MM.1S (cell line): ENCODE results near the gene RANBP1.
"Not testable (repeated sequence)": the region's sequence is repeated elsewhere in the genome, so short reads cannot be mapped to it uniquely, and the experiment has no call there.

Source experiments
- DNase-seq: peaks from one replicate; pipeline ENCODE4 v3.0.0-alpha.2; 2015
- H2AFZ ChIP-seq: fragments of 300-600 bp; sonication (generic); 2 replicates; pipeline ENCODE4 v1.6.0; 2016; ENCODE audit warnings: antibody characterized with exemption, low read length
- H3F3A ChIP-seq: fragments of 300-600 bp; sonication (generic); 2 replicates; pipeline ENCODE4 v1.6.1; 2016; ENCODE audit warnings: mild to moderate bottlenecking, antibody characterized with exemption, low read length, moderate library complexity, mixed read lengths; ENCODE audit not compliant: insufficient read depth
- H3K27ac ChIP-seq: fragments of 300-600 bp; sonication (generic); 2 replicates; pipeline ENCODE4 v1.5.1; 2016; ENCODE audit warnings: mild to moderate bottlenecking, low read length
- H3K27me3 ChIP-seq: fragments of 300-600 bp; sonication (generic); replicated peaks from 2 replicates; pipeline ENCODE4 v1.6.0; 2016; ENCODE audit warnings: low read length; ENCODE audit not compliant: insufficient read depth
- H3K36me3 ChIP-seq: fragments of 300-600 bp; sonication (generic); replicated peaks from 2 replicates; pipeline ENCODE4 v1.6.1; 2016; ENCODE audit warnings: mild to moderate bottlenecking, low read length, mixed read lengths; ENCODE audit not compliant: insufficient read depth
- H3K4me1 ChIP-seq: fragments of 300-600 bp; sonication (generic); 2 replicates; pipeline ENCODE4 v1.6.1; 2016; ENCODE audit warnings: low read length, mixed read lengths
- H3K4me2 ChIP-seq: fragments of 300-600 bp; sonication (generic); 2 replicates; pipeline ENCODE4 v1.6.0; 2016; ENCODE audit warnings: low read depth, low read length
- H3K4me3 ChIP-seq: fragments of 300-600 bp; sonication (generic); 2 replicates; pipeline ENCODE4 v1.5.1; 2016; ENCODE audit warnings: low read length, mixed read lengths
- H3K79me2 ChIP-seq: fragments of 300-600 bp; sonication (generic); 2 replicates; pipeline ENCODE4 v1.6.1; 2016; ENCODE audit warnings: mixed run types, low read length, mixed read lengths
- H3K9ac ChIP-seq: fragments of 300-600 bp; sonication (generic); 2 replicates; pipeline ENCODE4 v1.6.1; 2016; ENCODE audit warnings: low read length, mixed read lengths
- H3K9me2 ChIP-seq: fragments of 300-600 bp; sonication (generic); replicated peaks from 2 replicates; pipeline ENCODE4 v1.6.1; 2016; ENCODE audit warnings: mild to moderate bottlenecking, low read length, mixed read lengths; ENCODE audit not compliant: insufficient read depth
- H3K9me3 ChIP-seq: fragments of 300-600 bp; sonication (generic); replicated peaks from 2 replicates; pipeline ENCODE4 v1.6.1; 2016; ENCODE audit warnings: mild to moderate bottlenecking, low read length, mixed read lengths; ENCODE audit not compliant: insufficient read depth
- H4K20me1 ChIP-seq: fragments of 300-600 bp; sonication (generic); 2 replicates; pipeline ENCODE4 v1.6.1; 2016; ENCODE audit warnings: mild to moderate bottlenecking, low read length, moderate library complexity, mixed read lengths; ENCODE audit not compliant: insufficient read depth
- EZH2 ChIP-seq: fragments of 300-600 bp; sonication (generic); optimal IDR thresholded peaks from 2 replicates; pipeline ENCODE3; 2017; ENCODE audit warnings: low read depth, mild to moderate bottlenecking, antibody characterized with exemption, low read length, mixed read lengths
- EZH2phosphoT487 ChIP-seq: fragments of 300-600 bp; sonication (generic); IDR thresholded peaks from 2 replicates; pipeline ENCODE4 v1.6.1; 2018; ENCODE audit warnings: antibody characterized with exemption, low read length
- TF ChIP-seq, protein P1 (sequence below): fragments of 300-600 bp; sonication (generic); IDR thresholded peaks from 2 replicates; pipeline ENCODE4 v1.5.1; 2016; ENCODE audit warnings: antibody characterized with exemption, low read length, mixed read lengths

Gene RANBP1

DNA sequence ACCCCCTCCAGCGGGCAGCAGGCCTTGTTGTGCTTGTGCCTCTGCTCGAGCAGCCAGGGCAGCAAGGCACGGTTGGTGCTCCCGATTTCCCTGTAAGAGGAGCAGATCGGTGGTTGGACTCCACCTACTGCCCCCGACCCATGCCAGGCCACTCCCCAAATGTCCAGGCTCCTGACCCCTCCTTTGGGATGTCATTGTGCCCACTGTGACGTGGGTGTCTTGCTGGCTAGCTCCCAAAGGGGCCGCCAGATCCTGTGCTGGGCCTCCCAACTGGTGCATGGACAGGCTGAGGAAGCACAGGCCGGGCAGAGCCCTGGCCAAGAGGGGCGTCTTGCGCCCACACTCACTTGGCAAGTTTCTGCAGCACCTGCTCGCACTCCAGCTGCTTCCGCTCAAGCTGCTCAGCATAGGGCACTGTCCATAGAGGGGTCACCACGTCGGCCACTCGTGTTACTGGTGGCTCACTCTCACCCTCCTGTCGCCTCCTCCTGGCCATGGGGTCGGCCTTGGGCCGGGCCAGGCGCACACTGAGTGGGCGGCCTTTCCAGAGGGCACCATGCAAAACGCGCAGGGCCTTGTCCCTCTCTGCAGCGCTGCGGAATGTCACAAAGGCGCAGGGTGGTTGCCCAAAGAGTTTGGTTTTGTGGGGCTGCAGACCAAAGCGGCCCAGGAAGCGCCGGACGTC, at the start of gene RANBP1:
RANBP1 (plus strand) TSS at position 414 of the 685 bp plus-strand sequence; CDS start at position 495, 81 bp downstream.
- DNase-seq, result no peak
- Histone ChIP-seq H3K4me2 (peak within 1 kb of the TSS; percentile 99), H3K9me2 (no peaks in the 10 kb centered on the region), H3K9me3 (no peaks in the 10 kb centered on the region), H3K4me3 (peak within 1 kb of the TSS; percentile 96), H3K36me3 (peaks cover 13% of the 10 kb centered on the region), H2AFZ (peak within 1 kb of the TSS; percentile 61; the same call in 1 of the 2 replicates), H3K79me2 (peaks cover 86% of the 10 kb centered on the region), H4K20me1 (peaks cover 11% of the 10 kb centered on the region), H3K4me1 (peaks cover 16% of the 10 kb centered on the region), H3K27ac (peak within 1 kb of the TSS; percentile 64), H3K9ac (peak within 1 kb of the TSS; percentile 95), H3K27me3 (no peaks in the 10 kb centered on the region), H3F3A (peaks cover 10% of the 10 kb centered on the region)
- TF ChIP-seq, protein P1, sequence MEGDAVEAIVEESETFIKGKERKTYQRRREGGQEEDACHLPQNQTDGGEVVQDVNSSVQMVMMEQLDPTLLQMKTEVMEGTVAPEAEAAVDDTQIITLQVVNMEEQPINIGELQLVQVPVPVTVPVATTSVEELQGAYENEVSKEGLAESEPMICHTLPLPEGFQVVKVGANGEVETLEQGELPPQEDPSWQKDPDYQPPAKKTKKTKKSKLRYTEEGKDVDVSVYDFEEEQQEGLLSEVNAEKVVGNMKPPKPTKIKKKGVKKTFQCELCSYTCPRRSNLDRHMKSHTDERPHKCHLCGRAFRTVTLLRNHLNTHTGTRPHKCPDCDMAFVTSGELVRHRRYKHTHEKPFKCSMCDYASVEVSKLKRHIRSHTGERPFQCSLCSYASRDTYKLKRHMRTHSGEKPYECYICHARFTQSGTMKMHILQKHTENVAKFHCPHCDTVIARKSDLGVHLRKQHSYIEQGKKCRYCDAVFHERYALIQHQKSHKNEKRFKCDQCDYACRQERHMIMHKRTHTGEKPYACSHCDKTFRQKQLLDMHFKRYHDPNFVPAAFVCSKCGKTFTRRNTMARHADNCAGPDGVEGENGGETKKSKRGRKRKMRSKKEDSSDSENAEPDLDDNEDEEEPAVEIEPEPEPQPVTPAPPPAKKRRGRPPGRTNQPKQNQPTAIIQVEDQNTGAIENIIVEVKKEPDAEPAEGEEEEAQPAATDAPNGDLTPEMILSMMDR, result 0 out of 2 replicates have a peak, but pooled peaks have one; percentile 4
- TF ChIP-seq EZH2, result no peak

DNA sequence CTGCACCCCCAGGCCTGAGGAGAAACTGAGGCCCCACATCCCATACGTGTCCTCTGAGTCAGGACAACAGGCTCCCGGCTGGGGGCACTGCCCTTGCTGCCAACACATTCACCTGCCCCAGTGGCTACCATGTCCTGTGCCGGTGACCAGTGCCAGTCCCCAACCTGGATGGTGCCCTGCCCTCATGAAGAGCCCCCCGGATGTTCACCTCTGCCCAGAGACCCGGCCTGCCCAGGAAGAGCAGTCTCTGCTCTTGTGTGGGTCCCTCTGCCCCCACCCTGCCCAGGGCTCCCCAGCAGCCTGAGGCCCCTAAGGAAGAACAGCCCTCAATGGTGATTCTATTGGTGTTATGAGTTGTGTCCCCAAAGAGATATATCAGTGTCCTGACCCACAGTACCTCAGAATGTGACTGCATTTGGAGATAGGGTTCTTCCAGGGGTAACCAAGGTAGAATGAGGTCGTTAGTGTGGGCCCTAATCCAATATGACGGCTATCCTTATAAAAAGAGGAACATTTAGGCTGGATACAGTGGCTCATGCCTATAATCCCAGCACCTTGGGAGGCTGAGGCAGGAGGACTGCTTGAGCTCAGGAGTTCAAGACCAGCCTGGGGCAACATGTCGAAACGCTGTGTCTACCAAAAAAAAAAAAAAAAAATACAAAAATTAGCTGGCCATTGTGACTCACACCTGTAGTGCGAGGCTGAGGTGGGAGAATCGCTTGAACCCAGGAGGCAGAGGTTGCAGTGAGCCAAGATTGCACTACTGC, 49.1 kb upstream of the RANBP1 start:
- H3K9me2 ChIP-seq, result no peaks in the 10 kb centered on the region
- no peak overlapping the region for H3K9ac ChIP-seq
- no peak overlapping the region for H3K4me2 ChIP-seq
- no peaks in the 10 kb centered on the region for H3K79me2 ChIP-seq
- H3K27ac ChIP-seq, result no peak overlapping the region
- TF ChIP-seq EZH2phosphoT487, result no peak
- TF ChIP-seq, protein P1, result no peak
- no peak for TF ChIP-seq EZH2
- no peak for DNase-seq
- H3F3A ChIP-seq, result no peaks in the 10 kb centered on the region
- H3K4me3 ChIP-seq, result no peak overlapping the region
- H4K20me1 ChIP-seq, result no peaks in the 10 kb centered on the region
- no peaks in the 10 kb centered on the region for H3K4me1 ChIP-seq
- H3K36me3 ChIP-seq, result no peaks in the 10 kb centered on the region
- H3K27me3 ChIP-seq, result no peaks in the 10 kb centered on the region
- no peaks in the 10 kb centered on the region for H3K9me3 ChIP-seq
- H2AFZ ChIP-seq, result no peak overlapping the region

DNA sequence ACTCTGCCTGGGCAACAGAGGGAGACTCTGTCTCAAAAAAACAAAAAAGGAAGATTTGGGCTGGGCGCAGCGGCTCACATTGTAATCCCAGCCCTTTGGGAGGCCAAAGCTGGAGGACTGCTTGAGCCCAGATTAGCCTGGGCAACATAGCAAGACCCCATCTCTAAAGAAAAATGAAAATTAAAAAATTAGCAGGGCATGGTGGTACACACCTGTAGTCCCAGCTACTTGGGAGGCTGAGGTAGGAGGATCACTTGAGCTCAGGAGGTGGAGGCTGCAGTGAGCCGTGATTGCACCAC, 48.6 kb upstream of the RANBP1 start:
- H3K36me3 ChIP-seq, H2AFZ ChIP-seq, H4K20me1 ChIP-seq, H3K4me2 ChIP-seq, H3K4me3 ChIP-seq, H3K9me2 ChIP-seq, H3K27ac ChIP-seq, DNase-seq, H3K4me1 ChIP-seq, H3K27me3 ChIP-seq, H3K9me3 ChIP-seq, H3K9ac ChIP-seq, H3F3A ChIP-seq, H3K79me2 ChIP-seq: not testable (repeated sequence)

DNA sequence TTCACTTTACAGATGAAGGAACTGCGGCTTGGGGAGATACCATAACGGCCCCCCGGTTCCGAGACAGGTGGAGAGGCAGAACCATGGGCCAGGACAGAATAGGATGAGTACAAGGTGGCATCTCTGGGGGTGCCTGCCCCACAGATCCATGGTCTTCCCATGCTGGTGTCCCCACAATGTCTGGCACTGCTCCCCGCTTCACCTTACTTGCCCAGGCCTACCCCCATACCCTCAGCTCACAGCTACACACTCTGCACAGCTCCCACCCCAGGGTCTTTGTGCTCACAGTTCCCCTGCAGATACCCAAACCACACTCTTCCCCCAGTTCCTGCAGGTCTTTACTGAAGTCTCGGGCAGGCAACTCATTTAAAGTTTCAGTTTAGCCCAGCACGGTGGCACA, 47.3 kb upstream of the RANBP1 start:
- H3K4me2 ChIP-seq, result no peak overlapping the region
- H3K4me1 ChIP-seq, result no peaks in the 10 kb centered on the region
- H2AFZ ChIP-seq, result no peak overlapping the region
- no peaks in the 10 kb centered on the region for H3K79me2 ChIP-seq
- no peaks in the 10 kb centered on the region for H3K9me2 ChIP-seq
- H3K9ac ChIP-seq, result no peak overlapping the region
- no peak for DNase-seq
- H3K4me3 ChIP-seq, result no peak overlapping the region
- H3K27ac ChIP-seq, result no peak overlapping the region
- TF ChIP-seq, protein P1, result no peak
- TF ChIP-seq EZH2 (no peak), EZH2phosphoT487 (no peak)
- H3K36me3 ChIP-seq, result no peaks in the 10 kb centered on the region
- no peaks in the 10 kb centered on the region for H3F3A ChIP-seq
- H4K20me1 ChIP-seq, result no peaks in the 10 kb centered on the region
- no peaks in the 10 kb centered on the region for H3K27me3 ChIP-seq
- no peaks in the 10 kb centered on the region for H3K9me3 ChIP-seq
